Liver (tissue), 9 donors: ENCODE results near the gene ZSCAN30. TPM values are rescaled to one million over a fixed set of nuclear protein-coding genes. Genes with fewer than 3 reads are reported as not detected.

Experiments used
- DNase-seq: peaks from one replicate; pipeline ENCODE4 v3.0.0-alpha.2; 2017; ENCODE audit warnings: low spot score
- H3K27ac ChIP-seq, 2 donors: one replicate each; pipeline ENCODE4 v1.7.0; 2013; ENCODE audit warnings: inconsistent platforms in 2 of 2, low read length in 2 of 2, control low read depth in 1 of 2, low read depth in 1 of 2, mild to moderate bottlenecking in 1 of 2
- H3K27me3 ChIP-seq, 4 donors: one replicate each; pipeline versions ENCODE4 v1.6.1 to v1.7.0; 2013; ENCODE audit warnings: low read length in 3 of 4, inconsistent platforms in 1 of 4, mild to moderate bottlenecking in 1 of 4, moderate library complexity in 1 of 4; ENCODE audit not compliant: control insufficient read depth in 4 of 4, insufficient read depth in 4 of 4
- H3K36me3 ChIP-seq, 4 donors: one replicate each; pipeline versions ENCODE4 v1.6.1 to v1.7.0; 2013; ENCODE audit warnings: low read length in 3 of 4, mild to moderate bottlenecking in 3 of 4, low read depth in 1 of 4, moderate library complexity in 1 of 4; ENCODE audit not compliant: control insufficient read depth in 4 of 4, insufficient read depth in 3 of 4
- H3K4me1 ChIP-seq, 4 donors: one replicate each; pipeline versions ENCODE4 v1.6.1 to v1.7.0; 2013; ENCODE audit warnings: low read length in 3 of 4, mild to moderate bottlenecking in 3 of 4, moderate library complexity in 1 of 4; ENCODE audit not compliant: control insufficient read depth in 4 of 4, insufficient read depth in 4 of 4
- H3K4me3 ChIP-seq, 3 donors: one replicate each; pipeline versions ENCODE4 v1.6.1 to v1.7.0; 2013; ENCODE audit warnings: low read length in 3 of 3, control low read depth in 1 of 3, low read depth in 1 of 3, mild to moderate bottlenecking in 1 of 3
- H3K9ac ChIP-seq, 2 donors: one replicate each; pipeline ENCODE4 v1.7.0; 2013; ENCODE audit warnings: low read length in 2 of 2, mild to moderate bottlenecking in 2 of 2, moderate library complexity in 2 of 2, control low read depth in 1 of 2, low read depth in 1 of 2
- H3K9me3 ChIP-seq, 4 donors: one replicate each; pipeline versions ENCODE4 v1.6.1 to v1.7.0; 2013; ENCODE audit warnings: low read length in 3 of 4; ENCODE audit not compliant: control insufficient read depth in 4 of 4
- EGR1 ChIP-seq, 2 donors: IDR thresholded peaks; 2 replicates each; pipeline ENCODE4 v1.6.1; 2016 to 2018; ENCODE audit warnings: antibody characterized with exemption in 2 of 2, low read depth in 2 of 2
- FOXA2 ChIP-seq: IDR thresholded peaks from 2 replicates; pipeline ENCODE4 v1.6.1; 2016; ENCODE audit warnings: antibody characterized with exemption
- GABPA ChIP-seq, 2 donors: IDR thresholded peaks in 1 of 2; conservative IDR thresholded peaks in 1 of 2; 2 replicates each; pipeline ENCODE4 v1.6.1; 2016; ENCODE audit warnings: antibody characterized with exemption in 2 of 2, mild to moderate bottlenecking in 1 of 2, moderate library complexity in 1 of 2
- HNF4A ChIP-seq, 2 donors: conservative IDR thresholded peaks; 2 replicates each; pipeline ENCODE4 v1.6.1; 2016; ENCODE audit warnings: antibody characterized with exemption in 2 of 2, mild to moderate bottlenecking in 2 of 2
- HNF4G ChIP-seq: IDR thresholded peaks from 2 replicates; pipeline ENCODE4 v1.6.1; 2016; ENCODE audit warnings: antibody characterized with exemption
- JUND ChIP-seq, 2 donors: IDR thresholded peaks; 2 replicates each; pipeline ENCODE4 v1.6.1; 2016; ENCODE audit warnings: antibody characterized with exemption in 2 of 2
- MAX ChIP-seq: IDR thresholded peaks from 2 replicates; pipeline ENCODE4 v1.6.1; 2016; ENCODE audit warnings: antibody characterized with exemption
- RAD21 ChIP-seq, 2 donors: IDR thresholded peaks; 2 replicates each; pipeline ENCODE4 v1.6.1; 2016; ENCODE audit warnings: antibody characterized with exemption in 2 of 2, mild to moderate bottlenecking in 2 of 2
- RXRA ChIP-seq, 2 donors: IDR thresholded peaks; 2 replicates each; pipeline ENCODE4 v1.6.1; 2017 to 2018; ENCODE audit warnings: antibody characterized with exemption in 2 of 2, mild to moderate bottlenecking in 1 of 2
- SP1 ChIP-seq: IDR thresholded peaks from 2 replicates; pipeline ENCODE4 v1.6.1; 2018; ENCODE audit warnings: antibody characterized with exemption, mild to moderate bottlenecking
- TAF1 ChIP-seq: conservative IDR thresholded peaks from 2 replicates; pipeline ENCODE4 v1.6.1; 2016; ENCODE audit warnings: antibody characterized with exemption, mild to moderate bottlenecking
- YY1 ChIP-seq: IDR thresholded peaks from 2 replicates; pipeline ENCODE4 v1.6.1; 2016; ENCODE audit warnings: antibody characterized with exemption, mild to moderate bottlenecking
- ZBTB33 ChIP-seq: IDR thresholded peaks from 2 replicates; pipeline ENCODE4 v1.6.1; 2016; ENCODE audit warnings: antibody characterized with exemption
- WGBS: extraction: QIAGEN DNeasy Blood & Tissue Kit; methylation state at CpG from one replicate; pipeline ENCODE4 v1.1.7; 2013; 5-methylcytosine and 5-hydroxymethylcytosine counted together
- polyA plus RNA-seq, 2 donors: library from polyadenylated mRNA; stranded (reverse) in 1 of 2; unstranded in 1 of 2; fragments of 200-250 nt in 1 of 2; fragments of >200 nt in 1 of 2; fragmentation: Nextera tagmentation in 1 of 2; extraction: Ambion mirVana in 1 of 2; gene quantifications; one replicate each; pipeline versions ENCODE4 v1.2.1 to v1.2.3, GENCODE V29; 2013 to 2015
- total RNA-seq, 2 donors: library from RNA; depleted of rRNA; stranded (reverse); fragments of >200 nt; gene quantifications; one replicate each; pipeline ENCODE4 v1.2.3, GENCODE V29; 2014
- TF ChIP-seq, protein P1 (sequence below): IDR thresholded peaks from 2 replicates; pipeline ENCODE4 v1.6.1; 2016; ENCODE audit warnings: antibody characterized with exemption, mild to moderate bottlenecking
- TF ChIP-seq, protein P2 (sequence below): IDR thresholded peaks from 2 replicates; pipeline ENCODE4 v1.6.1; 2016; ENCODE audit warnings: antibody characterized with exemption
- donor health status: healthy.
- donor health status: healthy.
- donor health status: healthy.
- donor health status: healthy.
- donor health status: healthy.

ZSCAN30 gene
- total and polyA plus RNA-seq, 4 donors = 2.3 to 10.4 (median 5.6) TPM

DNA sequence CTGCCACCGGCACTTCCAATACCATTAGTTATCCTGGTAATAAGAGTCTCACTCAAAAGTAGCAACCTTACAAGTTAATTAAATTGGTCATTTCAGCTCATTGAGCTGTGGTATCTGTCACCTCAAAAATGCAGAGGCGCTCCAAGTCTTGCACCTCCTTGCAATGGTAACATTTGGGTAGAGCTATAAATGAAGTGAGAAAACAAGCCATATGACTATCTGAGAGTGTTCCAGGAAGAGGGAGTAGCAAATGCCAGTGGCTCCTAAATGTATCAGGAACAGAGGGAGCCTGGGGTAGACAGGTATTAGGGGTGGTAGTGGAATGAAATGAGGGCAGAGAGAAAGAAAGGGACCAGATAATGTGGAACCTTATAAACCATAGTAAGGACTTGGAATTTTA, 6.0 kb upstream of the ZSCAN30 start:
- H3K27me3 ChIP-seq = no peaks in the 10 kb centered on the region
- no peak overlapping the region for H3K27ac ChIP-seq
- no peak for DNase-seq
- H3K9me3 ChIP-seq = peaks cover 6 to 9% (median 8%) of the 10 kb centered on the region in 4 donors
- no peak overlapping the region for H3K4me3 ChIP-seq
- 97% methylated on average over 2 of the region's 2 CpGs for whole genome bisulfite sequencing
- H3K4me1 ChIP-seq = peaks cover 4 to 5% (median 4%) of the 10 kb centered on the region in 4 donors
- H3K9ac ChIP-seq = no peak overlapping the region
- TF ChIP-seq RAD21 (IDR thresholded peaks at IDR 0.05) (no peak), SP1 (no peak), MAX (no peak), JUND (IDR thresholded peaks at IDR 0.05) (no peak), RXRA (IDR thresholded peaks at IDR 0.05) (no peak), TAF1 (no peak), FOXA2 (no peak), HNF4A (conservative IDR thresholded peaks at IDR 0.05) (no peak), YY1 (no peak), EGR1 (IDR thresholded peaks at IDR 0.05; ENCODE audit: low read depth in 2 of 2) (no peak), HNF4G (no peak)
- TF ChIP-seq, protein P1, sequence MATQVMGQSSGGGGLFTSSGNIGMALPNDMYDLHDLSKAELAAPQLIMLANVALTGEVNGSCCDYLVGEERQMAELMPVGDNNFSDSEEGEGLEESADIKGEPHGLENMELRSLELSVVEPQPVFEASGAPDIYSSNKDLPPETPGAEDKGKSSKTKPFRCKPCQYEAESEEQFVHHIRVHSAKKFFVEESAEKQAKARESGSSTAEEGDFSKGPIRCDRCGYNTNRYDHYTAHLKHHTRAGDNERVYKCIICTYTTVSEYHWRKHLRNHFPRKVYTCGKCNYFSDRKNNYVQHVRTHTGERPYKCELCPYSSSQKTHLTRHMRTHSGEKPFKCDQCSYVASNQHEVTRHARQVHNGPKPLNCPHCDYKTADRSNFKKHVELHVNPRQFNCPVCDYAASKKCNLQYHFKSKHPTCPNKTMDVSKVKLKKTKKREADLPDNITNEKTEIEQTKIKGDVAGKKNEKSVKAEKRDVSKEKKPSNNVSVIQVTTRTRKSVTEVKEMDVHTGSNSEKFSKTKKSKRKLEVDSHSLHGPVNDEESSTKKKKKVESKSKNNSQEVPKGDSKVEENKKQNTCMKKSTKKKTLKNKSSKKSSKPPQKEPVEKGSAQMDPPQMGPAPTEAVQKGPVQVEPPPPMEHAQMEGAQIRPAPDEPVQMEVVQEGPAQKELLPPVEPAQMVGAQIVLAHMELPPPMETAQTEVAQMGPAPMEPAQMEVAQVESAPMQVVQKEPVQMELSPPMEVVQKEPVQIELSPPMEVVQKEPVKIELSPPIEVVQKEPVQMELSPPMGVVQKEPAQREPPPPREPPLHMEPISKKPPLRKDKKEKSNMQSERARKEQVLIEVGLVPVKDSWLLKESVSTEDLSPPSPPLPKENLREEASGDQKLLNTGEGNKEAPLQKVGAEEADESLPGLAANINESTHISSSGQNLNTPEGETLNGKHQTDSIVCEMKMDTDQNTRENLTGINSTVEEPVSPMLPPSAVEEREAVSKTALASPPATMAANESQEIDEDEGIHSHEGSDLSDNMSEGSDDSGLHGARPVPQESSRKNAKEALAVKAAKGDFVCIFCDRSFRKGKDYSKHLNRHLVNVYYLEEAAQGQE = no peak
- TF ChIP-seq, protein P2, sequence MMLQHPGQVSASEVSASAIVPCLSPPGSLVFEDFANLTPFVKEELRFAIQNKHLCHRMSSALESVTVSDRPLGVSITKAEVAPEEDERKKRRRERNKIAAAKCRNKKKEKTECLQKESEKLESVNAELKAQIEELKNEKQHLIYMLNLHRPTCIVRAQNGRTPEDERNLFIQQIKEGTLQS = no peak
- peaks cover 7 to 21% (median 17%) of the 10 kb centered on the region in 4 donors for H3K36me3 ChIP-seq

DNA sequence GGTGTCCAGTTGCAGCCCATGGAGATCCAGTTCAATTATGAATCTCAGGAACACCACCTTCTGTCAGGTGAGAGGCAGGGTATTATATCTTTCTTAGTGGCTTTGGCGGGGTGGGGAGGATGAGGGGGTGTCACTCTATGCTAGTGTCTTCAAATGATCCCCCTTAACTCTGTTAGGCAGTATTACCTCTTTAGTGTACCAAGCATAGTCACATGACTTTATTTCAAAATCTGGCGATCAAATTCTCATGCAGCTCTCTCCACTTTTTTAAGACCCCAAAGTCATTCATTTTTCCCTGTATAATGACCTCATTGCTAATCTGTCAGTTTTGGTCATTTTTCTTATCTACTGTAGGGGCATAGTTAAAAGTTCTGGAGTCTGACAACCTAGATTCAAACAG, 1.1 kb upstream of the ZSCAN30 start:
- Histone ChIP-seq H3K9me3 (peaks cover 0 to 3% (median under 1%) of the 10 kb centered on the region in 4 donors), H3K36me3 (peaks cover 2 to 14% (median 8%) of the 10 kb centered on the region in 4 donors), H3K27me3 (no peaks in the 10 kb centered on the region), H3K27ac (no peak overlapping the region), H3K4me1 (peaks cover 5 to 19% (median 10%) of the 10 kb centered on the region in 4 donors), H3K9ac (peak overlapping the region in 1 of 2 donors; percentile 87), H3K4me3 (peak overlapping the region; percentile 53 to 83 (median 71))
- WGBS = 86% methylated on average over 2 of the region's 2 CpGs
- DNase-seq = no peak
- TF ChIP-seq GABPA (IDR thresholded peaks at IDR 0.05 in 1 of 2, conservative IDR thresholded peaks at IDR 0.05 in 1 of 2) (no peak), RXRA (IDR thresholded peaks at IDR 0.05) (no peak), JUND (IDR thresholded peaks at IDR 0.05) (no peak), ZBTB33 (no peak), SP1 (no peak)
